ENCODE data around the gene EPHB1.

EPHB1 gene

DNA sequence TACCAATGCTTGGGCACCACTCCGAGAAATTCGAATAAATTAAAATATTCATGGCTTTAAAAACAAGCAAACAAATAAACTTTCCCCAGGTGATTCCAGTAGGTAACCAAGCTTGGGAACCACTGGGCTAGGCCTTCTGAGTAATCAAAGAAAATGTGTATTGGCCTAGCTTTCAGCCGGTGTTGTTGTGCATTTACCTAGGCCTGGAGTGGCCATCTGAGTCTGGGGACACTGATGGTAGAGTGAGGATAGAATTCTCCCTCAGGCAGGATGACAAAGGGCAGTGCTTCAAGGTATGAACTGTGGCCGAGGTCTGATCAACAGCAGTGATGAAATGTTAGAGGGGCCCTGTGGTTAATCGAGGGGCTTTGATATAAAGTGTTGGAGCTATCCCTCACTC, 440.5 kb downstream of the EPHB1 start:
- DNase-seq, result no peak

DNA sequence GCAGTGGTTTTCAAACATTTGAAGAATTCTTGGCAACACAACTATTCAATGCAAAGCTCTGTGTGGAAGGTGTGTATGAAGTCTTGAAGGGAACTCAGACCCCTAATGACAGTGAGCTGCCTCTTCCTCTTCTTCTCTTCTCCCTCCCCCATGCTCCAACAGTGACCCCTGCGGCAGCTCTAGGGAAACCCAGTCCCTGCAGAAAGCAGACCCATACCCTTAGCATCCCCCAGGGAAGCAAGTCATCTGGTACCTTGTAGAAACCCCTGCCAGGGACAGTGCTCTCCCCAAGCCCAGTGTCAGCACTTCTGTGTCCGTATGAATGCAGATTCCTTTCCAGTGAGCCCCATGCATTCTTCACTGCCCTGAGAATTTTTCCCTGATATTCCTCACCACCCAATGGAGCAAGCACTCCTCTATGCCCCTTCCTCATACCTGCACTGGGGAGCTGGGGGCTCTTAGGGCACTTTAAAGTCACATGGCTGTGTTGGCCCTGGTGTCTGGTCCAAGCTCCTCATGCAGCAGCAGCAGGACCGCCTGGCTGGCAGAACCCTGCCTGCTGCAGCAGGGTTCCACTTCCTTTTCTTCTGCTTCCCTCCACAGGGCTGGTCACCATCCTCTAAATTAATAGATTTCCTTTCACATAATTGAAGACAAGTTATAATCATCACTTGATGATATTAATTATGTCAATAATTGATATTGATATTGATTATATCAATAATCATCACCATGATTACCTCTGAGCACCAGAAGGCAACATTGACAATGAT, 442.5 kb downstream of the EPHB1 start:
- DNase-seq, result no peak

GRCh38 chr3:135238236-135238830, 443.3 kb downstream of the EPHB1 start:
- no peak for DNase-seq

DNA sequence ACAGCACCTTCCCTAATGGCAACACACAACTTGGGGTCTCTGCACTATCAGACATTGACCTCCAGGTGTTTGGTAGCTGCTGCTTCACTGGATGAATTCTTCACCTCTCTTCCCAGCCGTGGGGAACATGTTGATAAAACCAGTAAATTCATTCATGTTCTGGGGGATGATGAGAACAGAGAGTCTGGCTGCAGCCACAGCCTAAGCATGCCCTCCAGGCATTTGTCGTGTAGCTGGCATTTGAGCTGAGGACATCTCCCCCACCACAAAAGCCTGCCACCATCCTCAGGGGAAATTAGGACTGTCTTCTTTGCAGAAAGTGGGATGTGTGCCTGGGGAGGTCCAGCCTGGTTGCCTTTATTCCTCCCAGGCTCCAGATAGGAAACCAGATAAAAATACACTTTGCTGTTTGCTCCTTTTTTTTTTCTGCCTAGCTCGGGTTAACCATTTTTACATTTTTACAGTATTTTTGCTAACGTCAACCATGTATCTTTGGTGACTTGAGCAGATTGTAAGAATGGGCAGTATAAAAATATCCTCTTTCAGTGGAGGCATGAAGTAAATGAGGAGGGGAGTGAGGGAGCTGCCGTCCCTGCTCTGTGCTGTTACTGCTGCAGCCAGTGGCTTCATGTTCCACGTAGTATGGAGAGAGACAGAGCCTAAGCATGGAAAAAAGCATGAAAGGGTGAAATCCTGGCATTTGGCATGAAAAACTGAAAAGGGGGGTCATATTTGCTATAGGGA, 444.0 kb downstream of the EPHB1 start:
- no peak for DNase-seq

GRCh38 chr3:135239615-135239884, 444.5 kb downstream of the EPHB1 start:
- no peak for DNase-seq

GRCh38 chr3:135240426-135240825, 445.4 kb downstream of the EPHB1 start:
- no peak for DNase-seq

GRCh38 chr3:135242285-135242684, 447.2 kb downstream of the EPHB1 start:
- no peak for DNase-seq

GRCh38 chr3:135243616-135244015, 448.6 kb downstream of the EPHB1 start:
- no peak for DNase-seq

GRCh38 chr3:135246027-135246426, 451.0 kb downstream of the EPHB1 start:
- DNase-seq, result no peak

DNA sequence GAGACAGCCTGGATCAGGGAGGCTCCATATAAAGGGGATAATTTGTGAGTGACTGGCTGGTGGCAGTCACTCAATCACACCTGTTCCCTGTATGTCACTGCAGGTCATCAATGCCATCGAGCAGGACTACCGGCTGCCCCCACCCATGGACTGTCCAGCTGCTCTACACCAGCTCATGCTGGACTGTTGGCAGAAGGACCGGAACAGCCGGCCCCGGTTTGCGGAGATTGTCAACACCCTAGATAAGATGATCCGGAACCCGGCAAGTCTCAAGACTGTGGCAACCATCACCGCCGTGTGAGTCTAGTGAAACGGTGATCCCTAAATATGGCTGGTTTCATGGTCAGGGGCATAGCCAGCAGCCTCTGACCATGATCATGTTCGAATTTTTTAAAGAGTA, 453.2 kb downstream of the EPHB1 start:
- no peak for DNase-seq

DNA sequence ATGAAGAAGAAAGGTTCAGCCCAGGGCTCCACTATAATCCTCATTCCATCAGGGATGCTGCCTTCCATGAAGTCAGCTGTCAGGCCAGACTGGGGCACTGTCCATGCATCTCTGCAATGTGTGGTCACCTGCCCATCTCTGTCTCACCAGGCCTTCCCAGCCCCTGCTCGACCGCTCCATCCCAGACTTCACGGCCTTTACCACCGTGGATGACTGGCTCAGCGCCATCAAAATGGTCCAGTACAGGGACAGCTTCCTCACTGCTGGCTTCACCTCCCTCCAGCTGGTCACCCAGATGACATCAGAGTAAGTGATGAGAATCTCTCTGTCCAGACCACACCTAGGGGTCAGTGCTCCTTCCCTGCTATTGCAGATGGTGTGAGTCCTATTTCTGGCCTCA, 454.1 kb downstream of the EPHB1 start:
- DNase-seq, result no peak

DNA sequence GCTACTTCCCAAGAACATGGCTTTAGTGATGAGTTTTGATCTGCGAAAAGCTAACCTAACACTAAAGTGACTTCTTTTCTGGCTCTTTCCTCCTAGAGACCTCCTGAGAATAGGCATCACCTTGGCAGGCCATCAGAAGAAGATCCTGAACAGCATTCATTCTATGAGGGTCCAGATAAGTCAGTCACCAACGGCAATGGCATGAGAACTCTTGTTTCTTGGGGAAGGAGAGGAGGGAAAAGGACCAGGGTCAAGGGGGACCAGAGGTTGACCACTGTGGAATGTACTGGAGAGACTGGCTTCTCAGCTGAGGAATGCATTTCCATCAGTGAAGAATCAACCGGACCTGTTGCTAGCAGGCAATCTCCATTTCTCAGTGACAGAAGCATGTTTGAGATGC, 463.9 kb downstream of the EPHB1 start:
- DNase-seq, result no peak

DNA sequence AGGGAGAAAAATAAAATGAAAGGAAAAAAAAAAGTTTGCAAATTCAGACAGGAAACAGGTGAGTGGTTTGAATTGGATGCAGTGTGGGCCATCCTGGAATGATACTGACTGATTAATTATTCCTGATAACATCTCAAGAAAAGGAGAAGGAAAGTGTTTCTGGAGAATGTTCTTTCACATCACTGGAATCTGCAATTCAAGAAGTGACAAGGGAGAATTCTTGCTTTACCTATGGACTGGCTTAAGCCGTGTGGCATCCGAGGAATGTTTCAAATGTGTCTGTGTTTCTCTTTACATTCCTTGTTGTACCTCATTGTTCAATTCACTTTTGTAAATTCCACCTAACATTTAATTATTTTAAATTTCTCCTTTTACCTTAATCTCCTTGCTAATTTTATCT, 465.0 kb downstream of the EPHB1 start:
- no peak for DNase-seq

DNA sequence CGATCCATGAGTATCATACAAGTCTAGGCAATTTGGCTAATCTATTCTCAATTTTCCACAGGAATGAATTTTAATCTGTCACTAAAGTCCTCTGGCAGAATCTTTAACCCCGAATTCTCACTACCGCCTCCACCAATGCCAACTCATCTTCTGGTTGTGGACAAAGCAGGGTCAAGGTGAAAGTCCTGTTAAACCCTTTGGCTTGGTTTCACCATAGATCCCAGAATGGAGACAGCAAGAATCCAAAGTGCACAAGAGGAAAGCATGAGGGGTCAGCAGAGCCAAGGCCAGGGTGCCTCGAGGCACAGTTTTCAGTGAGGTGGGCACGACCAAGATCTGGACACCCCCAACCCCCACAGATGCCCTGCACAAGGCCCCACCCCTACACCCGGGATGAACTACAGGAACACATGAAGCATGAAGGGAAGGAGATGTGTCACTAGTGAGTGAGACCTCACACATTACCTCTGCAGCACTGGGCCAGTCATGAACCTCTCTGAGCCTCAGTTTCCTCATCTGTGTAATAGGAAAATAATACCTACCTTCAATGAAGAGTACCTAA, 466.2 kb downstream of the EPHB1 start:
- DNase-seq, result no peak

- no peak for DNase-seq
Observed at GRCh38 chr3:135261916-135262315, 466.9 kb downstream of the EPHB1 start.

GRCh38 chr3:135262441-135262840, 467.4 kb downstream of the EPHB1 start:
- DNase-seq, result no peak

DNA sequence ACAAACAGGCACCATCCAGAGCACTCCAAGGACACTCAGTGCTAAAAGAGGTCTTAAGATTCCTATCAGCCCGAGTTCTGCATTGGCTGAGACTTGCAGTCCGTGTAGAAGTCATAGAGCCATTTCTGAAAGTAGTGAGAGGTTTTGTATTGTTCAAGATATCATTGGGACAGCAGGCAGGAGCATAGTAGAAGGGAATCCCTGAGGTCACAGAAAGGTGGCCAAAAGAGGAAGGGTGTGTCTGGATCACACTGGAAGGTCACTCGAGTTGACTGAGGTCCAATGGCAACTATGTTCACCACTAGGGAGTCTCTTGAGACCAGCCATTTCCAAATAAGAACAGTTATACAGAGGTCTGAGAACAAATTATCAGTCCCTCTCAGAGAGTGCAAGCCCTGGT, 468.3 kb downstream of the EPHB1 start:
- no peak for DNase-seq

DNA sequence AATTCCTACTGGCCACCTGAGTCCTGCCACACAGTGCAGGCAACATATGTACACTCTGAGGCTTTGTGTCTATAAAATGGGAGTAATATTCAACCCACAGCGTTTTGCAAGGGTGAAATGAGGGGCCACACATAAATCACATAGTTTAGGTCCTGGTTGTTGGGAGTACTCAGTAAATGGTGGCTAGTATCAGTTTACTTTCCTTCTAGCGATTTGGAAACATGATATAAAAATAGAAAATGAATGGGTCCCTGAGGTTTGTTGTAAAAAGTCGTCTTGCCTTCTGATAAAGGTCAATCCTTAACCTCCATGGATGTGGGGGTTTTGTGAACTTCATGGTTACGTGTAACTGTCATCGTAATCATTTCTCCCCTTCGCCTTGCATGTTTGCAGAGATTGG, 472.4 kb downstream of the EPHB1 start:
- no peak for DNase-seq

GRCh38 chr3:135268941-135269532, 474.0 kb downstream of the EPHB1 start:
- DNase-seq, result no peak

GRCh38 chr3:135271177-135272025, 476.3 kb downstream of the EPHB1 start:
- no peak for DNase-seq

DNA sequence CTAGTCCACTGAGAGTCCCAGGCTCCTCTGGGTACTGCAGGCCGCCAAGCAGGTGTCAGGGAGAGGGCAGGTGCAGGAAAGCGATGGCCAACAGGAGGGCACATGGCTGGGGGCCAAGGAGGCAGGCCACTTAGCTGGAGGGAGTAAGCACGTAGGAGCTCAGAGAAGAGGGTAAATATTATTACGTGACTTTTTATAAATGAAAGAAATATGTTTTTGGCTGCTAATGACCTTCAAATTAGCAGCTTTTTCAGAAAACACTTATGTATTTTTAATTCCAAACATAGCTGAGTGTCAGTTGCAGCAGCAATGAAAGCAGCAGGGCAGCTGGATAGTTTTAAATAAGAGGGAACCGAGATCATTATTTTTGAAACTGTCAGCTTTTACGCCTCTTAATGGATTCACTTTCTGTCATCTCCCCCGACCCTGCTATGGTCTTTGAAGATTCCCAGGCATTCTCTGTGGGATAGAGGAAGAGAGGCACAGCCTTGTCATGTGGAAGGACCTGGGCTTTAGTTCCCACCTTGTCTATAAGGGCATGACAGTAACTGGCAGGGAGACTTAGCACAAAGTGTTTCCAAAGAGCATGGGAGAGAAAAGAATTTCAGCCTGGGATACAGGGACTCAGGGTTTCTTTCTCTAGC, 477.1 kb downstream of the EPHB1 start:
- no peak for DNase-seq

DNA sequence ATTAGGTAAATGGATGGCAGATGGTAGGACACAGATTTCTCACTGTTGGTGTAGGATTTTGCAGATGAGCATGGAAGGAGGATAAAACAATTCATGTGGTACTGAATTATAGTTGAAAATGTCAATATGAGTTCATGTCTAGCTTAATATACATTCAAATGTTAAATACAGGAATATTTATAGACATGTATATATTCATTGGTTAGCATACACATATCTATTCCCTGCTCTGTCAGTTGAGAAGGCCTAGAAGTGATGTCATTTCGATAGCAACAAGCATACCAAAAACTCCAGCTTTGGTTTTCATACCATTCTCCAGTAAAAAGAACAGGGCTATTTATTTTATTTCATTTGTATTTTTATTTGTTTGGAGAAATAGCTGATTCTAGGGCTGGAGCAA, 497.1 kb downstream of the EPHB1 start:
- no peak for DNase-seq
